Measurements from ENCODE around the gene COL28A1.

The COL28A1 gene

GRCh38 chr7:7491044-7491443, 44.6 kb downstream of the COL28A1 start:
- ChIA-PET POLR2A (interaction anchor here (0.6 kb wide), 1 partner anchor 208 kb away, joined by 4 read pairs; no protein-coding TSS in a partner anchor), CTCF (interaction anchor here (0.9 kb wide), 1 partner anchor 66 kb away, joined by 3 read pairs; no protein-coding TSS in a partner anchor)
- H3K27ac ChIP-seq (ENCODE audit: extremely low read depth, low read depth, low read length): no peak overlapping the region

GRCh38 chr7:7490003-7490402, 45.7 kb downstream of the COL28A1 start:
- Histone ChIP-seq H3K4me1 (ENCODE audit: control insufficient read depth, insufficient read depth, low read length) (no peaks in the 10 kb centered on the region), H3K36me3 (ENCODE audit: control insufficient read depth in 2 of 2, insufficient read depth in 1 of 2, low read length in 2 of 2) (no peaks in the 10 kb centered on the region), H3K27ac (ENCODE audit: extremely low read depth, low read depth, low read length) (no peak overlapping the region), H3K4me3 (ENCODE audit: low read depth, low read length) (no peak overlapping the region), H3K9me3 (ENCODE audit: control insufficient read depth, insufficient read depth, low read depth, low read length) (no peaks in the 10 kb centered on the region)
- no peak for TF ChIP-seq ZNF175 (tag by site-specific recombination; IDR thresholded peaks at IDR 0.05)
- ChIA-PET CTCF (interaction anchor here (0.9 kb wide), 1 partner anchor 65 kb away, joined by 3 read pairs; no protein-coding TSS in a partner anchor), POLR2A (no interaction called here)

More at GRCh38 chr7:7491044-7491443, 44.6 kb downstream of the COL28A1 start:
- TF ChIP-seq ZNF777 (tag by site-specific recombination; IDR thresholded peaks at IDR 0.05; ENCODE audit: borderline replicate concordance) (no peak), ZNF701 (tag by site-specific recombination; IDR thresholded peaks at IDR 0.05) (no peak), ZNF23 (tag by site-specific recombination; IDR thresholded peaks at IDR 0.05; ENCODE audit: borderline replicate concordance) (no peak), ZNF514 (tag by site-specific recombination; IDR thresholded peaks at IDR 0.05) (no peak), ZNF214 (tag by site-specific recombination; IDR thresholded peaks at IDR 0.05; ENCODE audit: borderline replicate concordance) (no peak), ZNF660 (tag by site-specific recombination; IDR thresholded peaks at IDR 0.05) (no peak)
- Histone ChIP-seq H3K4me1 (ENCODE audit: control insufficient read depth, insufficient read depth, low read length) (no peaks in the 10 kb centered on the region), H3K4me3 (ENCODE audit: low read depth, low read length) (no peak overlapping the region), H3K9me3 (ENCODE audit: control insufficient read depth, insufficient read depth, low read depth, low read length) (no peaks in the 10 kb centered on the region), H3K36me3 (ENCODE audit: control insufficient read depth in 2 of 2, insufficient read depth in 1 of 2, low read length in 2 of 2) (no peaks in the 10 kb centered on the region)

GRCh38 chr7:7489546-7489945, 46.1 kb downstream of the COL28A1 start:
- H3K4me3 ChIP-seq (ENCODE audit: low read depth, low read length): no peak overlapping the region
- TF ChIP-seq, protein P1, sequence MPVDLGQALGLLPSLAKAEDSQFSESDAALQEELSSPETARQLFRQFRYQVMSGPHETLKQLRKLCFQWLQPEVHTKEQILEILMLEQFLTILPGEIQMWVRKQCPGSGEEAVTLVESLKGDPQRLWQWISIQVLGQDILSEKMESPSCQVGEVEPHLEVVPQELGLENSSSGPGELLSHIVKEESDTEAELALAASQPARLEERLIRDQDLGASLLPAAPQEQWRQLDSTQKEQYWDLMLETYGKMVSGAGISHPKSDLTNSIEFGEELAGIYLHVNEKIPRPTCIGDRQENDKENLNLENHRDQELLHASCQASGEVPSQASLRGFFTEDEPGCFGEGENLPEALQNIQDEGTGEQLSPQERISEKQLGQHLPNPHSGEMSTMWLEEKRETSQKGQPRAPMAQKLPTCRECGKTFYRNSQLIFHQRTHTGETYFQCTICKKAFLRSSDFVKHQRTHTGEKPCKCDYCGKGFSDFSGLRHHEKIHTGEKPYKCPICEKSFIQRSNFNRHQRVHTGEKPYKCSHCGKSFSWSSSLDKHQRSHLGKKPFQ (tag by site-specific recombination; IDR thresholded peaks at IDR 0.05): no peak
- TF ChIP-seq BCL11A (tag by site-specific recombination; IDR thresholded peaks at IDR 0.05; ENCODE audit: low read depth): no peak
- TF ChIP-seq TRIM28 (IDR thresholded peaks at IDR 0.05; ENCODE audit: borderline replicate concordance, low read length): no peak
- TF ChIP-seq ZNF510 (tag by site-specific recombination; IDR thresholded peaks at IDR 0.05; ENCODE audit: insufficient replicate concordance): no peak
- no peak for TF ChIP-seq ZNF114 (tag by site-specific recombination; IDR thresholded peaks at IDR 0.05)
- no peak for TF ChIP-seq ZNF184 (tag by site-specific recombination; IDR thresholded peaks at IDR 0.05)
- TF ChIP-seq PRDM4 (tag by site-specific recombination; IDR thresholded peaks at IDR 0.05): no peak
- TF ChIP-seq ZNF654 (tag by site-specific recombination; IDR thresholded peaks at IDR 0.05; ENCODE audit: low read depth): no peak
- TF ChIP-seq ZNF426 (tag by site-specific recombination; IDR thresholded peaks at IDR 0.05): no peak
- TF ChIP-seq ZNF398 (tag by site-specific recombination; IDR thresholded peaks at IDR 0.05): no peak
- no peak for TF ChIP-seq AEBP2 (tag by site-specific recombination; IDR thresholded peaks at IDR 0.05; ENCODE audit: borderline replicate concordance)
- no peak for TF ChIP-seq ZNF10 (tag by site-specific recombination; IDR thresholded peaks at IDR 0.05)
- no peak for TF ChIP-seq ZNF404 (tag by site-specific recombination; IDR thresholded peaks at IDR 0.05)
- ChIA-PET POLR2A (no interaction called here), CTCF (no interaction called here)
- no peaks in the 10 kb centered on the region for H3K9me3 ChIP-seq (ENCODE audit: control insufficient read depth, insufficient read depth, low read depth, low read length)
- H3K4me1 ChIP-seq (ENCODE audit: control insufficient read depth, insufficient read depth, low read length): no peaks in the 10 kb centered on the region
- H3K27ac ChIP-seq (ENCODE audit: extremely low read depth, low read depth, low read length): no peak overlapping the region
- H3K36me3 ChIP-seq (ENCODE audit: control insufficient read depth in 2 of 2, insufficient read depth in 1 of 2, low read length in 2 of 2): no peaks in the 10 kb centered on the region
